GM18907 (cell line): ENCODE results near the gene WASHC1.
"Not testable (repeated sequence)": the region's sequence is repeated elsewhere in the genome, so short reads cannot be mapped to it uniquely, and the experiment has no call there.

Experiments
- ATAC-seq: cut with Tn5 transposase; IDR thresholded peaks from one replicate; pipeline ENCODE4 v1.9.1; 2021; ENCODE audit warnings: mild to moderate bottlenecking, moderate library complexity; ENCODE audit not compliant: unreplicated experiment

The WASHC1 gene

DNA sequence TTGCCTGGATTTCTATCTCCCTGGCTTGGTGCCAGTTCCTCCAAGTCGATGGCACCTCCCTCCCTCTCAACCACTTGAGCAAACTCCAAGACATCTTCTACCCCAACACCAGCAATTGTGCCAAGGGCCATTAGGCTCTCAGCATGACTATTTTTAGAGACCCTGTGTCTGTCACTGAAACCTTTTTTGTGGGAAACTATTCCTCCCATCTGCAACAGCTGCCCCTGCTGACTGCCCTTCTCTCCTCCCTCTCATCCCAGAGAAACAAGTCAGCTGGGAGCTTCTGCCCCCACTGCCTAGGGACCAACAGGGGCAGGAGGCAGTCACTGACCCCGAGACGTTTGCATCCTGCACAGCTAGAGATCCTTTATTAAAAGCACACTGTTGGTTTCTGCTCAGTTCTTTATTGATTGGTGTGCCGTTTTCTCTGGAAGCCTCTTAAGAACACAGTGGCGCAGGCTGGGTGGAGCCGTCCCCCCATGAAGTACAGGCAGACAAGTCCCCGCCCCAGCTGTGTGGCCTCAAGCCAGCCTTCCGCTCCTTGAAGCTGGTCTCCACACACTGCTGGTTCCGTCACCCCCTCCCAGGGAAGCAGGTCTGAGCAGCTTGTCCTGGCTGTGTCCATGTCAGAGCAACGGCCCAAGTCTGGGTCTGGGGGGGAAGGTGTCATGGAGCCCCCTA lies 15.0 kb downstream of the WASHC1 start:
- not testable (repeated sequence) for ATAC-seq

DNA sequence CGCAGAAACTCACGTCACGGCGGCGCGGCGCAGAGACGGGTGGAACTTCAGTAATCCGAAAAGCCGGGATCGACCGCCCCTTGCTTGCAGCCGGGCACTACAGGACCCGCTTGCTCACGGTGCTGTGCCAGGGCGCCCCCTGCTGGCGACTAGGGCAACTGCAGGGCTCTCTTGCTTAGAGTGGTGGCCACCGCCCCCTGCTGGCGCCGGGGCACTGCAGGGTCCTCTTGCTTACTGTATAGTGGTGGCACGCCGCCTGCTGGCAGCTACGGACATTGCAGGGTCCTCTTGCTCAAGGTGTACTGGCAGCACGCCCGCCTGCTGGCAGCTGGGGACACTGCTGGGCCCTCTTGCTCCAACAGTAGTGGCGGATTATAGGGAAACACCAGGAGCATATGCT lies 18.1 kb downstream of the WASHC1 start:
- not testable (repeated sequence) for ATAC-seq

DNA sequence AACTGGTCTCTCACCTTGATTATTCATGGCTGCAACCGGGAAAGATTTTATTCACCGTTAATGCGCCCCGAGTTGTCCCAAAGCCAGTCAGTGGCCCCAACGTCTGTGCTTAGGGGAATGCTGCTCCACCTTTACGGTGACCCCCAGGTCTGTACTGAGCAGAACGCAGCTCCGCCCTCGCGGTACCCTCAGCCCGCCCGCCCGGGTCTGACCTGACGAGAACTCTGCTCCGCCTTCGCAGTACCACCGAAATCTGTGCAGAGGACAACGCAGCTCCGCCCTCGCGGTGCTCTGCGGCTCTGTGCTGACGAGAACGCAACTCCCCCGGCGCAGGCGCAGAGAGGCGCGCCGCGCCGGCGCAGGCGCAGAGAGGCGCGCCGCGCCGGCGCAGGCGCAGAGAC lies 18.6 kb downstream of the WASHC1 start:
- ATAC-seq, result not testable (repeated sequence)

DNA sequence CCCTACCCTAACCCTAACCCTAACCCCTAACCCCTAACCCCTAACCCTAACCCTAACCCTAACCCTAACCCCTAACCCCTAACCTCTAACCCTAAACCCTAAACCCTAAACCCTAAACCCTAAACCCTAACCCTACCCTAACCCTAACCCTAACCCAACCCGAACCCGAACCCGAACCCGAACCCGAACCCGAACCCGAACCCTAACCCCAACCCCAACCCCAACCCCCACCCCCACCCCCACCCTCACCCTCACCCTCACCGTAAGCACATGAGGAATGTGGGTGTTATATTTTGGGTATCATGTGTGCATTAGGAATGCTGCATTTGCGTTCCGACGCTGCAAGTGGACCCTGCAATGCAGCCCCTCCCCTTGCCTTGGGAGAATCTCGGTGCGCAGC lies 19.0 kb downstream of the WASHC1 start:
- not testable (repeated sequence) for ATAC-seq
